Cardiac muscle cell (in vitro differentiated cells and primary cell): ENCODE measurements around the gene DENND2D. TPM values are rescaled to one million over a fixed set of nuclear protein-coding genes. Genes with fewer than 3 reads are reported as not detected.

ENCODE experiments used
- DNase-seq, 2 donors: peaks; one replicate each; pipeline versions ENCODE4 v3.0.0 to v3.0.0-alpha.2; 2010 to 2017; ENCODE audit warnings: low read depth in 1 of 2, low spot score in 1 of 2
- H3K27ac ChIP-seq: fragments of 200-600 bp; sonication (generic); 2 replicates; pipeline ENCODE4 v1.5.1; 2016
- H3K27me3 ChIP-seq: fragments of 200-600 bp; sonication (generic); 2 replicates; pipeline ENCODE4 v1.6.0; 2016; ENCODE audit warnings: control low read depth
- H3K36me3 ChIP-seq: fragments of 200-600 bp; sonication (generic); 2 replicates; pipeline ENCODE4 v1.5.1; 2016; ENCODE audit warnings: control low read depth
- H3K4me1 ChIP-seq: fragments of 200-600 bp; sonication (generic); 2 replicates; pipeline ENCODE4 v1.8.1; 2017; ENCODE audit warnings: low read depth, mild to moderate bottlenecking, mixed run types
- H3K4me3 ChIP-seq: fragments of 200-600 bp; sonication (generic); 2 replicates; pipeline ENCODE4 v1.5.1; 2016; ENCODE audit warnings: mild to moderate bottlenecking
- H3K9me3 ChIP-seq: fragments of 200-600 bp; sonication (generic); 2 replicates; pipeline ENCODE4 v1.5.1; 2017; ENCODE audit warnings: low read depth, mild to moderate bottlenecking, control low read depth
- CTCF ChIP-seq: IDR thresholded peaks from 2 replicates; pipeline ENCODE4 v1.5.1; 2012; ENCODE audit warnings: low read depth, mild to moderate bottlenecking, low read length
- polyA plus RNA-seq: library from polyadenylated mRNA; unstranded; fragments of >200 nt; fragmentation: Nextera tagmentation; extraction: Ambion mirVana; gene quantifications from 2 replicates; pipeline ENCODE4 v1.2.1, GENCODE V29; 2016
- total RNA-seq: library from RNA; depleted of rRNA; stranded (reverse); fragments of >200 nt; gene quantifications from 2 replicates; pipeline ENCODE4 v1.2.3, GENCODE V29; 2016

Gene DENND2D
- total and polyA plus RNA-seq, 2 experiments from 2014 or later = 0.37 to 1.1 TPM

- no peaks in the 10 kb centered on the region for H3K9me3 ChIP-seq
- H3K4me3 ChIP-seq = no peak overlapping the region
- H3K27ac ChIP-seq = no peak overlapping the region
- H3K4me1 ChIP-seq = peaks cover 17% of the 10 kb centered on the region
- no peaks in the 10 kb centered on the region for H3K27me3 ChIP-seq
- no peak for DNase-seq
- TF ChIP-seq CTCF = no peak
- no peaks in the 10 kb centered on the region for H3K36me3 ChIP-seq
Observed at GRCh38 chr1:111214884-111215283, 14.4 kb upstream of the DENND2D start.

- Histone ChIP-seq H3K9me3 (no peaks in the 10 kb centered on the region), H3K27ac (no peak overlapping the region), H3K4me3 (no peak overlapping the region), H3K4me1 (peaks cover 12% of the 10 kb centered on the region), H3K27me3 (no peaks in the 10 kb centered on the region), H3K36me3 (no peaks in the 10 kb centered on the region)
- no peak for DNase-seq
- TF ChIP-seq CTCF = no peak
Observed at GRCh38 chr1:111214074-111214801, 13.8 kb upstream of the DENND2D start.

- H3K4me3 ChIP-seq = no peak overlapping the region
- no peak for TF ChIP-seq CTCF
- no peak overlapping the region for H3K27ac ChIP-seq
- H3K36me3 ChIP-seq = no peaks in the 10 kb centered on the region
- DNase-seq = no peak
- H3K4me1 ChIP-seq = peaks cover 9% of the 10 kb centered on the region
- no peaks in the 10 kb centered on the region for H3K9me3 ChIP-seq
- H3K27me3 ChIP-seq = peaks cover 7% of the 10 kb centered on the region
Observed at GRCh38 chr1:111213412-111213811, 13.0 kb upstream of the DENND2D start.

GRCh38 chr1:111212634-111213335, 12.3 kb upstream of the DENND2D start:
- no peak overlapping the region for H3K4me3 ChIP-seq
- DNase-seq = no peak

GRCh38 chr1:111211921-111212320, 11.5 kb upstream of the DENND2D start:
- Histone ChIP-seq H3K27me3 (peaks cover 19% of the 10 kb centered on the region), H3K27ac (no peak overlapping the region), H3K4me3 (no peak overlapping the region), H3K36me3 (no peaks in the 10 kb centered on the region), H3K4me1 (peaks cover 9% of the 10 kb centered on the region), H3K9me3 (no peaks in the 10 kb centered on the region)
- DNase-seq = no peak
- no peak for TF ChIP-seq CTCF

More at GRCh38 chr1:111212634-111213335, 12.3 kb upstream of the DENND2D start:
- Histone ChIP-seq H3K27ac (no peak overlapping the region), H3K9me3 (no peaks in the 10 kb centered on the region), H3K4me1 (peaks cover 9% of the 10 kb centered on the region), H3K36me3 (no peaks in the 10 kb centered on the region), H3K27me3 (peaks cover 10% of the 10 kb centered on the region)
- no peak for TF ChIP-seq CTCF
